Osteoblast (primary cell): ENCODE data around the gene SLC9A3. TPM values are rescaled to one million over a fixed set of nuclear protein-coding genes. Genes with fewer than 3 reads are reported as not detected.
A peak's percentile ranks its signal among the peaks of the same experiment; 100 is the strongest.

Experiments
- DNase-seq: peaks from one replicate; pipeline ENCODE4 v3.0.0; 2011; ENCODE audit warnings: low spot score, mixed read lengths; ENCODE audit not compliant: insufficient read length; ENCODE audit errors: missing footprints
- H2AFZ ChIP-seq: 2 replicates; pipeline ENCODE4 v1.6.0; 2011; ENCODE audit warnings: mild to moderate bottlenecking, low read length
- H3K27ac ChIP-seq: 2 replicates; pipeline ENCODE4 v1.5.1; 2011; ENCODE audit warnings: mild to moderate bottlenecking, low read depth, low read length, moderate library complexity
- H3K27me3 ChIP-seq: 2 replicates; pipeline ENCODE4 v1.6.0; 2012; ENCODE audit warnings: mild to moderate bottlenecking, control low read depth, inconsistent platforms, low read length, moderate library complexity; ENCODE audit not compliant: insufficient read depth
- H3K36me3 ChIP-seq: 2 replicates; pipeline ENCODE4 v1.5.1; 2011; ENCODE audit warnings: mild to moderate bottlenecking, low read length, control low read depth, moderate library complexity; ENCODE audit not compliant: insufficient read depth
- H3K4me1 ChIP-seq: 2 replicates; pipeline ENCODE4 v1.5.1; 2011; ENCODE audit warnings: mild to moderate bottlenecking, low read length, control low read depth, moderate library complexity; ENCODE audit not compliant: insufficient read depth
- H3K4me2 ChIP-seq: 2 replicates; pipeline ENCODE4 v1.6.0; 2011; ENCODE audit warnings: mild to moderate bottlenecking, low read length; ENCODE audit not compliant: insufficient read depth
- H3K4me3 ChIP-seq: fragments of 200-600 bp; sonication (generic); 3 replicates; pipeline ENCODE4 v1.5.1; 2012; ENCODE audit warnings: mild to moderate bottlenecking, low read length, inconsistent platforms; ENCODE audit not compliant: insufficient read depth
- H3K79me2 ChIP-seq: 2 replicates; pipeline ENCODE4 v1.6.0; 2012; ENCODE audit warnings: mild to moderate bottlenecking, low read length, control low read depth, inconsistent platforms; ENCODE audit not compliant: insufficient read depth
- H3K9me3 ChIP-seq: 2 replicates; pipeline ENCODE4 v1.5.1; 2011; ENCODE audit warnings: low read depth, low read length, control low read depth
- H4K20me1 ChIP-seq: 2 replicates; pipeline ENCODE4 v1.6.0; 2012; ENCODE audit warnings: mild to moderate bottlenecking, low read length, control low read depth; ENCODE audit not compliant: insufficient read depth
- CTCF ChIP-seq: IDR thresholded peaks from 2 replicates; pipeline ENCODE4 v1.5.1; 2011; ENCODE audit warnings: mild to moderate bottlenecking, low read depth, low read length, moderate library complexity; ENCODE audit errors: extremely low read depth
- total RNA-seq: library from RNA; depleted of rRNA; stranded (reverse); fragments of >200 nt; gene quantifications from 2 replicates; pipeline ENCODE4 v1.2.3, GENCODE V29; 2012

Gene SLC9A3
- total RNA-seq, 1 donor, result 1.4 TPM

GRCh38 chr5:458547-459353 lies 65.5 kb downstream of the SLC9A3 start:
- peaks cover 29% of the 10 kb centered on the region for H4K20me1 ChIP-seq
- no peak overlapping the region for H3K4me2 ChIP-seq
- H3K79me2 ChIP-seq, result peaks cover 52% of the 10 kb centered on the region
- H3K27me3 ChIP-seq, result no peaks in the 10 kb centered on the region
- peaks cover 73% of the 10 kb centered on the region for H3K36me3 ChIP-seq
- no peak for TF ChIP-seq CTCF
- peak overlapping the region; percentile 46 for H3K27ac ChIP-seq
- DNase-seq, result peak; percentile 95
- H3K4me3 ChIP-seq, result no peak overlapping the region
- peaks cover 8% of the 10 kb centered on the region for H3K4me1 ChIP-seq
- no peaks in the 10 kb centered on the region for H3K9me3 ChIP-seq
- no peak overlapping the region for H2AFZ ChIP-seq

GRCh38 chr5:457195-457961 lies 66.9 kb downstream of the SLC9A3 start:
- peaks cover 83% of the 10 kb centered on the region for H3K36me3 ChIP-seq
- no peak for TF ChIP-seq CTCF

DNA sequence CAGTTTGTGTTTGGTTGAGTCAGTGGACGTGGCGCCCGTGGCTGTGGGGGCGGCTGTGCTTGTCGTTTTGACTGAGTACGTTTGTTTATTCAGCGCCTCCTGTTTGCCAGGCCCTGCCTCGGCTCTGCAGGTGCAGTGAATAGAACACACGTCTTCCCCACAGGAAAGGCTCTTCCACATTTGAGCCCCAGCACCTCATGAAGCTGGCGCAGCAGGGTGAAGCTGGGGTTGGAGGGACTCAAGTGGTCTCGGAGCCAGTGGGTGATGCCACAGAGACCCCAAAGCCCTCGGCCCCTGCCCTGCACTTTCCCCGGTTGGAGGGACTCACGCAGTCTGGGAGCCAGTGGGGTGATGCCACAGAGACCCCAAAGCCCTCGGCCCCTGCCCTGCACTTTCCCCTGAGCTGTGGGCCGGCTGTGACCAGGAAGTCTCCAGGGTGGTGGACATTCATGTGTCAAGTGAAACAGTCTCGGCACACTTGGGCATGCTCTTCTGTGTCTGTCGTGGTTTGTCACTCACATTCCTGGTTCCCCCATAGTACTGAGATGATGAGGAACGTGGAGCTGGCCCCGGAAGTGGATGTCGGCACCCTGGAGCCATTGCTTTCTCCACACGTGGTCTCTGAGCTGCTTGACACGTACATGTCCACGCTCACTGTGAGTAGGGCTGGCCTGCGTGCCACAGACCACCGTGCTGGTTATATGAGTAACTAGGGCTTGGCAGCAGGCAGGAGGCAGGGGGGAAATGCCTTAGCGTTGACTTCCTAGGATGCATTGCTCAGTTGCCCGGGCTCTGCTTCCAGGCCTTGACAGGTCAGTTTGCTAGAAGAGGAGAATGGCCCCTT lies 67.7 kb downstream of the SLC9A3 start:
- Histone ChIP-seq H4K20me1 (peaks cover 39% of the 10 kb centered on the region), H3K27ac (no peak overlapping the region), H3K4me2 (no peak overlapping the region), H3K4me3 (no peak overlapping the region), H3K79me2 (peaks cover 73% of the 10 kb centered on the region), H3K36me3 (peaks cover 83% of the 10 kb centered on the region), H3K4me1 (peaks cover 8% of the 10 kb centered on the region), H2AFZ (no peak overlapping the region), H3K27me3 (no peaks in the 10 kb centered on the region), H3K9me3 (no peaks in the 10 kb centered on the region)
- TF ChIP-seq CTCF, result no peak
- DNase-seq, result peak; percentile 76

More at GRCh38 chr5:457195-457961, 66.9 kb downstream of the SLC9A3 start:
- Histone ChIP-seq H3K79me2 (peaks cover 65% of the 10 kb centered on the region), H4K20me1 (peaks cover 38% of the 10 kb centered on the region), H3K4me2 (no peak overlapping the region), H3K4me3 (no peak overlapping the region), H2AFZ (no peak overlapping the region), H3K9me3 (no peaks in the 10 kb centered on the region), H3K27ac (no peak overlapping the region), H3K27me3 (no peaks in the 10 kb centered on the region), H3K4me1 (peaks cover 8% of the 10 kb centered on the region)
- DNase-seq, result peak; percentile 49
